ENCODE data around the gene LRP1B.

Gene LRP1B

GRCh38 chr2:141264848-141265247 lies 866.0 kb downstream of the LRP1B start:
- H3K36me3 ChIP-seq (ENCODE audit: insufficient read depth, low read length): no peaks in the 10 kb centered on the region
- no peak overlapping the region for H3K4me3 ChIP-seq (ENCODE audit: low read depth in 1 of 2, low read length in 2 of 2)
- no peak overlapping the region for H2AFZ ChIP-seq (ENCODE audit: low read depth, low read length)
- no peaks in the 10 kb centered on the region for H3K79me2 ChIP-seq (ENCODE audit: insufficient read depth, low read length)
- no peak for TF ChIP-seq CTCF (IDR thresholded peaks at IDR 0.05; ENCODE audit: borderline replicate concordance, extremely low read depth, low read length, poor library complexity, severe bottlenecking)
- TF ChIP-seq EZH2 (IDR thresholded peaks at IDR 0.05; ENCODE audit: borderline replicate concordance, low read depth, low read length, severe bottlenecking): no peak
- H3K4me1 ChIP-seq (ENCODE audit: insufficient read depth, low read length): no peaks in the 10 kb centered on the region
- peaks cover 4% of the 10 kb centered on the region for H3K9me3 ChIP-seq (ENCODE audit: insufficient read depth, low read length, severe bottlenecking)
- H3K4me2 ChIP-seq (ENCODE audit: insufficient read depth, low read length): no peak overlapping the region
- no peak overlapping the region for H3K9ac ChIP-seq (ENCODE audit: low read depth, low read length)
- DNase-seq: no peak
- H3K27me3 ChIP-seq (ENCODE audit: insufficient read depth, low read length, poor library complexity): no peaks in the 10 kb centered on the region
- H3K27ac ChIP-seq (ENCODE audit: low read length): no peak overlapping the region
- H4K20me1 ChIP-seq (ENCODE audit: insufficient read depth, low read length): no peaks in the 10 kb centered on the region
- ATAC-seq (ENCODE audit: insufficient read depth, low read depth): no peak

DNA sequence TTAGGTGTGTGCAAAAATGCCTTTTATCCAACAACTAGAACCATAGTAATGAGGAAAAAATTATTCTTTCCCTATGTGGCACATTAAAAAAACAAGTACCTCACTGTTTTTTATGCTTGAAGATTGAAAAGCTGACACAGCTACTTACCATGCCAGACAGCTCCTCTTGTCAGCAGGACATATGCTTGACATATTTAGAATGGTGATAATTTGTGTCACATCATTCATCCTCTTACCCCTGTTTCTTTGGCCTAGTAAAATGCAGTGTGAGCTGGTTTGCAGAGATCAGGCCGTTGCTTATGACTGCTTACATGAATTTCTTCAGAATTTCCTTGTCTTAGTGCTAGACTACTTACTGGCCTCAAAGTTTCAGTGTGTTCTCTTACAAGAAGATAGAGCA lies 869.9 kb downstream of the LRP1B start:
- H3K36me3 ChIP-seq (ENCODE audit: insufficient read depth, low read length): no peaks in the 10 kb centered on the region
- TF ChIP-seq CTCF (IDR thresholded peaks at IDR 0.05; ENCODE audit: borderline replicate concordance, extremely low read depth, low read length, poor library complexity, severe bottlenecking) (no peak), EZH2 (IDR thresholded peaks at IDR 0.05; ENCODE audit: borderline replicate concordance, low read depth, low read length, severe bottlenecking) (no peak)
- H2AFZ ChIP-seq (ENCODE audit: low read depth, low read length): no peak overlapping the region; the same call in 1 of the 2 replicates
- no peak overlapping the region for H3K4me2 ChIP-seq (ENCODE audit: insufficient read depth, low read length)
- H3K27ac ChIP-seq (ENCODE audit: low read length): no peak overlapping the region
- no peaks in the 10 kb centered on the region for H3K79me2 ChIP-seq (ENCODE audit: insufficient read depth, low read length)
- H3K9me3 ChIP-seq (ENCODE audit: insufficient read depth, low read length, severe bottlenecking): peaks cover 2% of the 10 kb centered on the region
- H3K4me3 ChIP-seq (ENCODE audit: low read depth in 1 of 2, low read length in 2 of 2): no peak overlapping the region
- no peaks in the 10 kb centered on the region for H3K4me1 ChIP-seq (ENCODE audit: insufficient read depth, low read length)
- DNase-seq (no peak), ATAC-seq (ENCODE audit: insufficient read depth, low read depth) (no peak)
- no peak overlapping the region for H3K9ac ChIP-seq (ENCODE audit: low read depth, low read length)
- no peaks in the 10 kb centered on the region for H3K27me3 ChIP-seq (ENCODE audit: insufficient read depth, low read length, poor library complexity)
- no peaks in the 10 kb centered on the region for H4K20me1 ChIP-seq (ENCODE audit: insufficient read depth, low read length)

- Histone ChIP-seq H3K27ac (ENCODE audit: low read length) (no peak overlapping the region), H3K4me2 (ENCODE audit: insufficient read depth, low read length) (no peak overlapping the region), H3K79me2 (ENCODE audit: insufficient read depth, low read length) (no peaks in the 10 kb centered on the region), H3K4me3 (ENCODE audit: low read depth in 1 of 2, low read length in 2 of 2) (no peak overlapping the region), H3K9ac (ENCODE audit: low read depth, low read length) (no peak overlapping the region), H2AFZ (ENCODE audit: low read depth, low read length) (no peak overlapping the region), H3K9me3 (ENCODE audit: insufficient read depth, low read length, severe bottlenecking) (no peaks in the 10 kb centered on the region), H3K4me1 (ENCODE audit: insufficient read depth, low read length) (no peaks in the 10 kb centered on the region), H3K36me3 (ENCODE audit: insufficient read depth, low read length) (no peaks in the 10 kb centered on the region), H3K27me3 (ENCODE audit: insufficient read depth, low read length, poor library complexity) (no peaks in the 10 kb centered on the region), H4K20me1 (ENCODE audit: insufficient read depth, low read length) (no peaks in the 10 kb centered on the region)
- no peak for ATAC-seq (ENCODE audit: insufficient read depth, low read depth)
- TF ChIP-seq CTCF (IDR thresholded peaks at IDR 0.05; ENCODE audit: borderline replicate concordance, extremely low read depth, low read length, poor library complexity, severe bottlenecking): no peak
- no peak for TF ChIP-seq EZH2 (IDR thresholded peaks at IDR 0.05; ENCODE audit: borderline replicate concordance, low read depth, low read length, severe bottlenecking)
- DNase-seq: no peak
Measured at GRCh38 chr2:141259683-141260082, 871.1 kb downstream of the LRP1B start.

- H3K27me3 ChIP-seq (ENCODE audit: insufficient read depth, low read length, poor library complexity): no peaks in the 10 kb centered on the region
- H3K36me3 ChIP-seq (ENCODE audit: insufficient read depth, low read length): no peaks in the 10 kb centered on the region
- H3K4me3 ChIP-seq (ENCODE audit: low read depth in 1 of 2, low read length in 2 of 2): no peak overlapping the region
- H4K20me1 ChIP-seq (ENCODE audit: insufficient read depth, low read length): no peaks in the 10 kb centered on the region
- H3K79me2 ChIP-seq (ENCODE audit: insufficient read depth, low read length): no peaks in the 10 kb centered on the region
- no peak overlapping the region for H3K27ac ChIP-seq (ENCODE audit: low read length)
- H3K4me1 ChIP-seq (ENCODE audit: insufficient read depth, low read length): no peaks in the 10 kb centered on the region; the same call in 1 of the 2 replicates
- no peak overlapping the region for H3K9ac ChIP-seq (ENCODE audit: low read depth, low read length)
- DNase-seq (no peak), ATAC-seq (ENCODE audit: insufficient read depth, low read depth) (no peak)
- no peaks in the 10 kb centered on the region for H3K9me3 ChIP-seq (ENCODE audit: insufficient read depth, low read length, severe bottlenecking)
- H3K4me2 ChIP-seq (ENCODE audit: insufficient read depth, low read length): no peak overlapping the region
- TF ChIP-seq CTCF (IDR thresholded peaks at IDR 0.05; ENCODE audit: borderline replicate concordance, extremely low read depth, low read length, poor library complexity, severe bottlenecking): no peak
- TF ChIP-seq EZH2 (IDR thresholded peaks at IDR 0.05; ENCODE audit: borderline replicate concordance, low read depth, low read length, severe bottlenecking): no peak
- H2AFZ ChIP-seq (ENCODE audit: low read depth, low read length): no peak overlapping the region
Measured at GRCh38 chr2:141242008-141242407, 888.8 kb downstream of the LRP1B start.

All from DND-41 (cell line).